HG02571 (cell line): Measurements from ENCODE around the gene ADCY9.

ENCODE experiments used
- ATAC-seq: cut with Tn5 transposase; IDR thresholded peaks from one replicate; pipeline ENCODE4 v1.9.1; 2021; ENCODE audit warnings: mild to moderate bottlenecking, moderate library complexity; ENCODE audit not compliant: unreplicated experiment

Gene ADCY9

GRCh38 chr16:4096509-4096908, 19.7 kb downstream of the ADCY9 start:
- ATAC-seq, result no peak

- ATAC-seq, result no peak
Measured at GRCh38 chr16:4094127-4094773, 22.0 kb downstream of the ADCY9 start.

DNA sequence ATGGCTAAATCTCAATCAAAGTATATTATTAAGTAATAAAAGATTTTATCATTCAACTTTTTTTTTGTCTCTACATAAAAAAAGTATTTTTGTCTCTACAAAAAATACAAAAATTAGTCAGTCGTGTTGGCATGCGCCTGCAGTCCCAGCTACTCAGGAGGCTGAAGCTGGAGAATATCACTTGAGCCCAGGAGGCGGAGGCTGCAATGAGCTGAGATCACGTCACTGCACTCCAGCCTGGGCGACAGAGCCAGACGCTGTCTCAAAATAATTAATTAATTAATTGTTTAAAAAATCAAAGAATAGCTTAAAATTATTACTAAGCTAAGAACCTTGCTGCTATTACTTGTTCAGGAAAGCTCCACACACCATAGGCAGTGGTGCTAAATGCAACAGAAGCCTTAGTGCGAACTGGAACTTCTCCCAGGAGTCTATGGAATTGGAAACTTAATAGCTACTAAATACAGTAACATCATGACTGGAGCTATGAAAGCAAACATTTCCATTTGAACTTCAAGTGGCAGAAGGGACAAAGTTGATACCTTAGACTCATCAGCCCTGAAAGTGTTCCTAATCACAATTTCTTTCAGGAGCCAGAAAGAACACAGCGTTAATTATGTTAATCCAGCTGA, 22.6 kb downstream of the ADCY9 start:
- no peak for ATAC-seq

DNA sequence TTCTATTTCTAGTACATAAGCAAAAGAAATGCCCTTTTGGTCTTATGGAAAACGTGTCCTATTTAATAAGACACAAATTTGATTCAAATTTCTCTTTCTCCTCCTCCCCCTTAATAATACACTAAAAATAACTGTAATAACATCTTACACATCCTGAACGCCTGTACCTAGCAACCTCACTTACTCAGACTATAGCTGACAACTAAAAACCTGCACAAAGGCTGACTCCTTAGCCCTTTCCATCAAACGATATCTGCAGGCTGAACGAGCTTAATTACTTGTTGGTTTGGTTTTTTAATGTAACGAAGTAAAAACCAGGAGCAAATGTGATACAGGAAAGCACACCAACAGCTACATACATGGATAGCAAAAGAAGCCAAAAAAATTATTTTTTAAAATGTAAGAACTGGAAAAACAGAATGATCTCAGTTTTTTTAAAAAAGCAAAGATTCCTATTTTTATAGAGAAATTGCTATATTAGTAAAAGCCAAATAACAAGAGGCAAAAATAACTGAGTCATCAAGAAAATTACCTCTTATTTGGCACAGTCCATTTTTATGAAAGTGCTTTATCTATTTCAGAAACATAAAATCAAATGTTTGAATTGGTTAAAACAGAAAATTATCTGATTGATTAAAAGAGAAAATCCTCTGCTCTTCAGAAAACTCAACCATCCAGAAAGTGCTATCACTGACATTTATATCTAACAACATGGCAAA, 23.5 kb downstream of the ADCY9 start:
- no peak for ATAC-seq

- no peak for ATAC-seq
Measured at GRCh38 chr16:4091240-4092012, 24.8 kb downstream of the ADCY9 start.

DNA sequence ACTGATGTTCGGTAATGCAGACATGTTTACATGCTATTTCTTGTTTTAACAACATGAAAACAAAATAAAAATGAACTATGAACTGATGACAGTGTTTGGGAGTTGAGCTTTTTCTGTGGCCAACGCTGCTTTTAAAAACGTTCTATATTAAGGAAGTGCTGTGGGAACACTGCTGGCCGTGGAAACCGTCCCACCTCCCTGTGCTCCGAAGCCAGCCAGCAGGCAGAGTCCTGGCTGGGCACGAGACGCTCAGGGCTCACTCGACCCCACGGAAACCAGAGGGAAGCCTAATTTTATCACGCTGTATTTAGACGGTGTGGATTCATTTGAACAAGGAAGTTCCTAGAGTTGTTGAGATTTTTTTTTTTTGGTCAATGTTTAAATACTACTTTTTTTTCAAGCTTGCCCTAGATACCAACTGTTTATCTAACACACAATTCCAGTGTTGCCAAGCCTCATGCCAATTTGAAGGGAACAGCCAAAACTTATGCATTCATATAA, 25.8 kb downstream of the ADCY9 start:
- no peak for ATAC-seq

DNA sequence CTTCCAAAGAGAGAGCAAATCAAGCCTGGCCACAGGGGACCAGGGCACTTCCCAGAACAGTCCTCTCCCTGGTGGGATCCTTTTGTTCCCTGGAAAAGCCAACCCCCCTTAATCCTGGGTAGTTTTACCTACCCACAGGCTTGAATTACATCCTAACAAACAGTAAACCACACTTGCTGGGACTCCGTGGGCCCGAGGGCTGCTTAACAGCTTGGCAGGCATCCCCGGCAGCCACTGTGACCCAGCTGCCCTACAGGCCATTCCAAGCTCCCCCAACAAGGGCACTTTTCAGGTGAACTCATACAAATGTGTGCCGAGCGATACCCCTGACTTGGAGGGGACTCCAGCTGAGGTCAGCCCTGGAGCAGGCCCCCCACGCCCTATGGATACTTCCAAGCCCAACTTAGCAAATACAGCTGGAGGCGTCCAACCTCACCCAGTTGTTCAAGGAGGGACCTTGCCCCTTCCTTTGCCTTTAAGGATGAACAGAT, 26.4 kb downstream of the ADCY9 start:
- no peak for ATAC-seq

GRCh38 chr16:4089251-4089810, 26.9 kb downstream of the ADCY9 start:
- ATAC-seq, result no peak

DNA sequence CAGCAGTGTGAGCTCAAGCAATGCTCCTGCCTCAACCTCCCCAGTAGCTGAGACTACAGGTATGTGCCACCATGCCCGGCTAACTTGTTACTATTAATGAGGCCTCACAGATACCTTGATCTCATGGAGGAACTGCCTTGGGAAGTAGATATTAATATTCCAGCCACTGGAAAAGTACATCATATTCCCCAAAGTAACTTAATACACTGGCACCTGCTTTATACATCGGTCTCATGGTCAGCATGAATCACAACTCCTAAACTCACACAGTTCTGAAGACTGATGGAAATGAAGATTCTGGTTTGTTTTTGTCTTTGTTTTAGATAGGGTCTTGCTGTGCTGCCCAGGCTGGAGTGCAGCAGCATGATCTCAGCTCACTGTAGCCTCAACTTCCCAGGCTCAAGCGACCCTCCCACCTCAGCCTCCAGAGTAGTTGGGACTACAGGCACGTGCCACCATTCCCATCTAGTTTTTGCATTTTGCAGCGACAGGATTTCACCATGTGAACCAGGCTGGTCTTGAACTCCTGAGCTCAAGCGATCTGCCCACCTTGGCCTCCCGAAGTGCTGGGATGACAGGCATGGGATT, 28.2 kb downstream of the ADCY9 start:
- no peak for ATAC-seq

DNA sequence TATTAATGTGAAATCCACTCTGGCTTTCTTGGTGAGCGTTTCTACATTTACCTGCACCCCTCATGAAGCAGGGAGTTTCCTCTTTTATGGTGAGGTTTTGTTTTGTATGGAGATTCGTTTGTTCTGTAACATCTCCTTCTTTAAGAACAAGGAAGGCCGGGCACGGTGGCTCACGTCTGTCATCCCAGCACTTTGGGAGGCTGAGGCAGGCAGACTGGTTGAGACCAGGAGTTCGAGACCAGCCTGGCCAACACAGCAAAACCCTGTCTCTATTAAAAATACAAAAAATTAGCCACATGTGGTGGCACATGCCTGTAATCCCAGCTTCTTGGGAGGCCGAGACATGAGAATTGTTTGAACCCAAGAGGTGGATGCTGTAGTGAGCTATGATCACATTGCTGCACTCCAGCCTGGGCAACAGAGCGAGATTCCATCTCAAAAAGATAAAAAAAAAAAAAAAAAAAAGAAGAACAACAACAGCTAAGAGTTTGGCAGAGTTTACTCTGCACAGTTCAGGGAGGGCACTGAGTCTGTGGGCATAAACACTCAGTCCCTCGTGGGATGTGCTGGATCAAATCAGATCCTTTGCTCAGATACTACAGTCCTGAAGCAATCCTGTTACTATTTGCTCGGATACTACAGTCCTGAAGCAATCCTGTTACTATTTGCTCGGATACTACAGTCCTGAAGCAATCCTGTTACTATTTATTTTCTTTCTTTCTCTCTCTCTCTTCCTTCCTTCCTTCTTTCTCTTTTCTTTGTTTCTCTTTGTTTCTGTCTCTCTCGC, 28.9 kb downstream of the ADCY9 start:
- no peak for ATAC-seq

DNA sequence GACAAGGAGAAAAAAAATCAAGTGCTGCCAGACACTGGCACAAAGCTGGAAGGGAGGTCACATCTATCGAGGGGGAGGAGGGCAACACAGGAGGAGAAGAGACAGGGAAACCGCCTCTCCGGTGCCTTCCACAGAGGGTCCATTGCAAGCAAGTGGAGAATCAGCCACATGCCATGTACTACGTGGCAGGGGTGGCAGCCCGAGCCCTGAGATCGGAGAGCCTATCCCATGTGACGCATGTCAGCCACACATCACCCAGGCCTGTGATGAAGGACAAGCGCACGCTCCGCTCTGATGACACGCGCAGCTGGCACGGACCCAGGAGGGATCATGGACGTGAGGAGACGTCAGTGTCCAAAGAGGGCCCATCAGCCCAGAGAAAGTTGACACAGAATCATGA, 30.1 kb downstream of the ADCY9 start:
- ATAC-seq, result no peak

- ATAC-seq, result no peak
Measured at GRCh38 chr16:4085405-4085970, 30.8 kb downstream of the ADCY9 start.

DNA sequence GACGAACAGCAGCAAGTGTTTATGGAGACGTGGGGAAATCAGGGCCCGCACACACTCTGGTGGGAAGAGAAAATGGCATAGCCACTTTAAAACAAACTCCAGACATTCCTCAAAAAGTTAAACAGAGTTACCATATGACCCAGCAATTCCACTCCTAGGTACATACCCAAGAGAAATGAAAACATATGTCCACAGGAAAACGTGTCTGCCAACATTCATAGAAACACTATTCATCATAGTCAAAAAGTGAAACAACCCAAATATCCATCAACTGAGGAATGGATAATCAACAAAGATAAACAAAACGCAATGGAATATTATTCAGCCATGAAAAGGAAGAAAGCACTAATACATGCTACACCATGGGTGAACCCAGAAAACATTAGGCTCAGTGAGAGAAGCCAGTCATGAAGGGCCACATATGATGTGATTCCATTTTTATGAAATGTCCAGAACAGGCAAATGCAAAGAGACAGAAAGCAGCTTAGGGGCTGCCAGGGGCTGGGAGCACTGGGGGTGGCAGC, 32.8 kb downstream of the ADCY9 start:
- ATAC-seq, result no peak

DNA sequence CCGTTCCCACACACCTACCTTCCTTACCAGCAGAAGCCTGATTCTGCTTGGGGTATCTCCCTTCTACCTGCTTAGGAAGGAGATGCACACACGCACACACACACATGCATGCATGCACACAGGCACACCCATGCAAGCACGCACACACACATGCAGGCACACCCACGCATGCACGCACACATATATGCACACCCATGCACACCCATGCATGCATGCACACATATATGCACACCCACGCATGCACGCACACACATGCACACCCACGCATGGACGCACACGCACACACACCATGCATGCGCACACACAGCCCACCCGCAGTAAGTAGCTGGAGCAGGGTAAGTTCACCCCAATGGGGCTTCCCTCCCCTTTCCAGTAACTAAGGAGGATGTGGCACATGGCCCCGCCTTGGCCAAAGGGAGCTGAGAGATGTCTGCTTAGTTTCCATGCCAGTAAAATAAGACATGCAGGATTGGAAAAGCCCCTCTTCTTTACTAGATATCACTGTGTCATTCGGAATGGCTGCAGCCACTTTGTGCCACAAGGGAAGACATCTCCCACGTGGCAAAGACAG, 33.7 kb downstream of the ADCY9 start:
- ATAC-seq, result no peak

GRCh38 chr16:4081521-4082021, 34.7 kb downstream of the ADCY9 start:
- no peak for ATAC-seq

DNA sequence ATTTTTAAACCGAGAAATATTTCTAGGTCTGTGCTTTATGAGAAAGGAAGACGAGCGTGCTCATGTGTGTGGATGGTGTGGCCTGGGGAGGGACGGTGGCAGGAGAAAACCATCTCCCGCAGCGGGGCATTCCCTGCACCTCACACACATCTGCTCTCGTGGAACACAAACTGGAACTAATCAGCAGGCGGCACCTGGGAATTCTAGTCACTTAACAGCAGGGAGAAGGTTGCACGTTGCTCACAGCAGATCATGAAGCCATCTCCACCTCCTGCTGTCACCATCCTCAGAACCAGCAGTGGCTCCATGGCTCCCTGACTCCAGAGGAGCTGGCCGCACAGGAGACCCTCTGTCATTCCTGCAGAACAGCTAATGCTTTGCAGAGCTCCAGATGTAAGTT, 35.2 kb downstream of the ADCY9 start:
- ATAC-seq, result no peak

- no peak for ATAC-seq
Measured at GRCh38 chr16:4077174-4077649, 39.0 kb downstream of the ADCY9 start.

DNA sequence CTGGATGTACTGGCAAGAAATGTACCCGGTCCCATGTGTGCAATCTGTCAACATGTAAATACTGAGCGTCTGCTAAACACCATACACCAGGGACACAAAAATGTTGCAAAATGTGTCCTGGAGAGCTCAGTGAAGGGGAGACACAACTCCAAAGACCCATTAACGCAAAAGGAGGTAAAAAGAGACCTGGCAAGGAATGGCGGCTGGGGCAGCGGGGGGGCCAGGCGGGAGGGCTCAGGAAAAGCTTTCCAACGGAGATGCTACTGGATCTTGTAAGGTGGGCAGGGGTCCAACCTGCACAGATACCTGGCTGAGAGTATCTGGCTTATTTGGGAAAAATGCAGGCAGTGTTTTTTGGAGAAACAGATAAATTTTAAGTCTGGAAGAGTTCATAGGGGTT, 40.7 kb downstream of the ADCY9 start:
- no peak for ATAC-seq
